Immature natural killer cell (primary cell): Measurements from ENCODE around the gene WHAMM. TPM values are rescaled to one million over a fixed set of nuclear protein-coding genes. Genes with fewer than 3 reads are reported as not detected.

ENCODE experiments used
- DNase-seq, 3 donors: peaks; one replicate each; pipeline ENCODE4 v3.0.0; 2022; ENCODE audit warnings: mixed read lengths in 1 of 3
- H3K27ac Mint-ChIP-seq, 6 donors: one replicate each; pipeline ENCODE4 v1.8.0; 2020; ENCODE audit warnings: mixed read lengths in 6 of 6, mild to moderate bottlenecking in 5 of 6, inconsistent platforms in 4 of 6, moderate library complexity in 3 of 6
- H3K27me3 Mint-ChIP-seq, 3 donors: one replicate each; pipeline ENCODE4 v1.8.0; 2020 to 2021; ENCODE audit warnings: low read depth in 3 of 3, mild to moderate bottlenecking in 3 of 3, mixed read lengths in 3 of 3, moderate library complexity in 3 of 3, inconsistent platforms in 1 of 3
- H3K36me3 Mint-ChIP-seq, 3 donors: one replicate each; pipeline ENCODE4 v1.8.0; 2020; ENCODE audit warnings: mixed read lengths in 3 of 3, inconsistent platforms in 2 of 3, mild to moderate bottlenecking in 2 of 3
- H3K4me1 Mint-ChIP-seq, 2 donors: one replicate each; pipeline ENCODE4 v1.8.0; 2020; ENCODE audit warnings: inconsistent platforms in 2 of 2, mild to moderate bottlenecking in 2 of 2, mixed read lengths in 2 of 2, moderate library complexity in 1 of 2
- H3K4me3 Mint-ChIP-seq, 5 donors: one replicate each; pipeline ENCODE4 v1.8.0; 2020; ENCODE audit warnings: mild to moderate bottlenecking in 5 of 5, mixed read lengths in 5 of 5, inconsistent platforms in 3 of 5, moderate library complexity in 3 of 5
- H3K9me3 Mint-ChIP-seq, 6 donors: one replicate each; pipeline ENCODE4 v1.8.0; 2020; ENCODE audit warnings: mild to moderate bottlenecking in 6 of 6, mixed read lengths in 6 of 6, inconsistent platforms in 4 of 6, moderate library complexity in 3 of 6
- polyA plus RNA-seq, 3 donors: library from polyadenylated mRNA; unstranded; fragments of 300-500 nt; fragmentation: Illumina TruSeq; gene quantifications; one replicate each; pipeline ENCODE4 v1.2.3, GENCODE V29; 2021

The WHAMM gene
- polyA plus RNA-seq, 3 donors from 2014 or later: 3.3 to 5.2 (median 4.1) TPM

DNA sequence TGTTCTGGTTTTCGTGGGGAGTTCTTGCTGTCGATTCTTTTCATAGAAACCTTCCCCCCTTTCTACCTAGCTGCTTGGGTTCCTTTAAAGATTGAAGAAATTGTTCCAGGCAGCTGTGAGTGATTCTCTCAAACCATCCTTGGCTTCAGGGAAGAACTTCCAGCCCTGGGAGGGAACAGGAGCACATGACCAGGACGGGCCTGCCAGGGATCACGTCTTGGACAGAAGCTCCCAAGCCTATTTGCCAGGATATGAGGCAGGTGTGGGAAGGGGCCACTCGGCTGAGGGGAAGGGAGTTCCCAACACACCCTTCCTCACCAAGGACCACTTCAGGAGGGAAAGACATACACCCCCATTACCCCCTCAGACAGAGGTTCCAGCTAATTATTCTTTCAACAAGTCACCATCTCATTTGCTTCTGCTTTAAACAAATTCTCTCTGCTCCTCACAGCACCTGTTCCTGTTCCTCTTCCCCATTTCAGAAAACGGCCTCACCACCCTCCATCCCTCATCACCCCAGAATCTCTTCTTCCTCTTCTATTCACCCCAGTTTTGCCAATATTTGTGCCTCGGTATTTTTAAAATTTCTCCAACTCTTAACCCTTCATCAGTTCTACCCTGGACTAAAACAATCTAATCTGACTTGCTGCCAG is 62.5 kb downstream of the WHAMM start:
- Mint-ChIP-seq H3K36me3 (peaks cover 6 to 9% (median 7%) of the 10 kb centered on the region in 3 donors), H3K9me3 (no peaks in the 10 kb centered on the region), H3K4me1 (no peaks in the 10 kb centered on the region), H3K27ac (no peak overlapping the region), H3K4me3 (no peak overlapping the region), H3K27me3 (peaks cover 0 to 2% (median under 1%) of the 10 kb centered on the region in 3 donors)
- DNase-seq: no peak

- Mint-ChIP-seq H3K4me1 (no peaks in the 10 kb centered on the region), H3K9me3 (no peaks in the 10 kb centered on the region), H3K36me3 (peaks cover 6 to 9% (median 7%) of the 10 kb centered on the region in 3 donors), H3K4me3 (no peak overlapping the region), H3K27ac (no peak overlapping the region), H3K27me3 (peaks cover 0 to 2% (median 2%) of the 10 kb centered on the region in 3 donors)
- no peak for DNase-seq
These were observed 63.7 kb downstream of the WHAMM start for GRCh38 chr15:82873000-82873680.

GRCh38 chr15:82874267-82874666 is 64.8 kb downstream of the WHAMM start:
- peaks cover 0 to 2% (median 0%) of the 10 kb centered on the region in 3 donors for H3K27me3 Mint-ChIP-seq
- no peak overlapping the region for H3K27ac Mint-ChIP-seq
- no peaks in the 10 kb centered on the region for H3K4me1 Mint-ChIP-seq
- DNase-seq: no peak
- no peak overlapping the region for H3K4me3 Mint-ChIP-seq
- peaks cover 6 to 9% (median 7%) of the 10 kb centered on the region in 3 donors for H3K36me3 Mint-ChIP-seq
- H3K9me3 Mint-ChIP-seq: no peaks in the 10 kb centered on the region

GRCh38 chr15:82874961-82875360 is 65.5 kb downstream of the WHAMM start:
- Mint-ChIP-seq H3K27ac (no peak overlapping the region), H3K36me3 (peaks cover 6 to 9% (median 7%) of the 10 kb centered on the region in 3 donors), H3K9me3 (no peaks in the 10 kb centered on the region), H3K27me3 (peaks cover 0 to 2% (median 0%) of the 10 kb centered on the region in 3 donors), H3K4me3 (no peak overlapping the region), H3K4me1 (no peaks in the 10 kb centered on the region)
- DNase-seq: no peak

DNA sequence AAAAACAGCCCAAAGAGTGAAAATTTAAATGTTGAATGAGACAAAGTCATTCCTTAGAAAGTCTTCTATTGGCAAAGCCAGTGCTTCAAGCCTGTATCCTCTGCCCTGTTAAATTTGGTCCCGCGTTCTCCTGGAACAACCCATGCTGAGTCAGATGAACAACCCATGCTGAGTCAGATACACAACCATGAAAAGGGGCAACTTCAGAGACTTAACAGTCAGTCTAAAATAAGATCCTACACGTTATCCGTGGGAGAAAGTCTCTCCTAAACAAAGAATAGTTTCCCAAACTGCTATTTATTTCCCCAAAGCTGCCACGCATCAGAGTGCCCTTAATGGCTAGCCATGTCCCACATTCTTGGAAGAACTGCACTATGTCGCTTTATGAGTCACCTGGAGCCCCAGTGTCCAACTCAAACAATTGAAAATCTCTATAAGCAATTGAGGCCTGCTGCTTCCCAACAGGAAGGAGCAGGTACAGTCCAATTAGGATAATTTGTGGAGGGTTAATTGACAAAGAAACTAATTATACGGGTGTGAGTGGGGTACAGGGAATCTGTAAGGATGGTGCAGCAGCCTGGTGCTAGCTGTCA is 66.1 kb downstream of the WHAMM start:
- peaks cover 0 to 2% (median 0%) of the 10 kb centered on the region in 3 donors for H3K27me3 Mint-ChIP-seq
- peaks cover 6 to 12% (median 7%) of the 10 kb centered on the region in 3 donors for H3K36me3 Mint-ChIP-seq
- no peak overlapping the region for H3K27ac Mint-ChIP-seq
- DNase-seq: no peak
- H3K4me3 Mint-ChIP-seq: no peak overlapping the region
- no peaks in the 10 kb centered on the region for H3K4me1 Mint-ChIP-seq
- H3K9me3 Mint-ChIP-seq: no peaks in the 10 kb centered on the region

GRCh38 chr15:82877825-82878224 is 68.4 kb downstream of the WHAMM start:
- DNase-seq: no peak
- Mint-ChIP-seq H3K27me3 (peaks cover 0 to 2% (median 0%) of the 10 kb centered on the region in 3 donors), H3K4me1 (no peaks in the 10 kb centered on the region), H3K36me3 (peaks cover 6 to 8% (median 7%) of the 10 kb centered on the region in 3 donors), H3K27ac (no peak overlapping the region), H3K4me3 (no peak overlapping the region), H3K9me3 (no peaks in the 10 kb centered on the region)

DNA sequence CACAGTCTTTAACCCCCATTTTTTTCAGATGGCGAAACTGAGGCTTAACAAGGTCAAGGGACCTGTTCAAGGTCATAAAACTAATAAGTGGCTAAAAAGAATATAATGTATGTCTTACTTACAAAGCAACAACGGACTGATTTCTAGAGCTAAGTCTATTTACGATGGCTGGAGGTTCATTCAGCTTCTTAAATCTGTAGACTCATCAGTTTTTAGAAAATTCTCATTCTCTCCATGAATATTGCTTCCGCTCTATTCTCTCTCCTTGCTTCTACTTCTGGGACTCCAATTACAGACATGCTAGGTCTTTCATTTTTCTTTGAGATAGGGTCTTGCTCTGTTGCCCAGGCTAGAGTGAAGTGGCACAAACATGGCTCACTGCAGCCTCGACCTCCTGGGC is 68.9 kb downstream of the WHAMM start:
- Mint-ChIP-seq H3K27me3 (peaks cover 0 to 2% (median 0%) of the 10 kb centered on the region in 3 donors), H3K27ac (no peak overlapping the region), H3K4me1 (no peaks in the 10 kb centered on the region), H3K9me3 (no peaks in the 10 kb centered on the region), H3K36me3 (peaks cover 2 to 8% (median 3%) of the 10 kb centered on the region in 3 donors), H3K4me3 (no peak overlapping the region)
- no peak for DNase-seq

DNA sequence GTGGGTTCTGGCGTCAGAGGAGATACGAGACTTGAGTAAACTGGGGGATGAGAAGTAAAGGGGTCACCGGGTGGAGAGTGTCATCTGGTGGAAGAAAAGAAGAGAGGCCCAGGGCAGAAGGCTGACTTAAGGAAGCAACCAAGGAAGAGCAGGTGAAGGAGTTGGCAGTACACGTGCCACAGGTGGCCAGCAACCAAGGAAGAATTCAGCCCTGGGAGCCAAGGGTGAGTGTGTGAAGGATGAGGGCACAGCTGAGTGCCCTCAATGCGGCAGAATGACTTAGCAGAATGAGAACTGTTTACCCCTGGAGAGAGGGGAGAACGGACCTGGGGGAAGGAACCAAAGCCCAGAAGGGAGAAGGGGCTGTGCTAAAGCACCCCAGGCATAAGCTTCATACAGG is 71.3 kb downstream of the WHAMM start:
- no peaks in the 10 kb centered on the region for H3K9me3 Mint-ChIP-seq
- no peak overlapping the region for H3K4me3 Mint-ChIP-seq
- H3K4me1 Mint-ChIP-seq: no peaks in the 10 kb centered on the region
- peaks cover 0 to 3% (median 0%) of the 10 kb centered on the region in 3 donors for H3K36me3 Mint-ChIP-seq
- peaks cover 0 to 2% (median 0%) of the 10 kb centered on the region in 3 donors for H3K27me3 Mint-ChIP-seq
- no peak for DNase-seq
- no peak overlapping the region for H3K27ac Mint-ChIP-seq

- Mint-ChIP-seq H3K27ac (no peak overlapping the region), H3K27me3 (peaks cover 0 to 2% (median 0%) of the 10 kb centered on the region in 3 donors), H3K4me1 (no peaks in the 10 kb centered on the region), H3K4me3 (no peak overlapping the region), H3K9me3 (no peaks in the 10 kb centered on the region), H3K36me3 (peaks cover 0 to 3% (median 0%) of the 10 kb centered on the region in 3 donors)
- DNase-seq: no peak
These were observed 72.3 kb downstream of the WHAMM start for GRCh38 chr15:82881747-82882146.

DNA sequence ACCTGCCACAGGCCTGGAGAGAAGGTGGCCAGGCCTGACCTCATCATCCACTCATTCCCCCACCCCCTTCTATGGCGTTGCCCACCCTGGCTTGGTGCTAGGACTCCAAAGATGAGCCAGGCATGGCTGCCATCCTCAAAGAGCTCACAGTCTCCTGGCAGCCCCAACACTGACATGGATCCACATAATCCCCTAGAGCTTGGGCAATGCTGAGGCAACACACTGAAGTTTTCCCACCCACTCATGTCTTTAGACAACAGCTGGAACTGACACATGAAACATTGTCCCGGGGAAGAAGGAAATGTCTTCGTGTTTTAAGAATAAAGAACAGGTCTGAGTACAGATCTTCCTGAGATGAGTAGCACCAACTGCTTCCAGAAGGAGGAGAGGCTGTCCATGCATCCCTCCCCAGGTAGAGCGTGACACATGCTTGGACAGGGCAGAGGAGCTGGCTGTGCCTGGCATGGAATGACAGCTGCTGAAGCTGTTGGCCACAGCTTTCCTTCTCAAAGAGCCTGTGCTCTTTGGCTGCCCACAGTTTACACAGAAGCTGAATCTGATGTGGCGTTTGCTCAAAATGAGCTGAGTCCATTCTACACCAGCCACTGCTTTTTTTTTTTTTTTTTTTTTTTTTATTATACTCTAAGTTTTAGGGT is 73.0 kb downstream of the WHAMM start:
- DNase-seq: no peak
- Mint-ChIP-seq H3K27me3 (no peaks in the 10 kb centered on the region), H3K4me3 (no peak overlapping the region), H3K4me1 (no peaks in the 10 kb centered on the region), H3K9me3 (no peaks in the 10 kb centered on the region), H3K27ac (no peak overlapping the region), H3K36me3 (peaks cover 0 to 3% (median 0%) of the 10 kb centered on the region in 3 donors)

Other genes starting within 250 kb of the WHAMM start
- not detected for gene CPEB1, start 162.3 kb upstream of the WHAMM start, polyA plus RNA-seq
- not detected for gene AP3B2, start 99.8 kb upstream of the WHAMM start, polyA plus RNA-seq
- gene FSD2, start 3.6 kb upstream of the WHAMM start, polyA plus RNA-seq: not detected
- gene HOMER2, start 143.1 kb downstream of the WHAMM start, polyA plus RNA-seq: 1 to 10 TPM in 2 of 3 donors, not detected in 1; 3.4 to 3.5 TPM
- gene RAMAC, start 176.6 kb downstream of the WHAMM start, polyA plus RNA-seq: 10 to 100 TPM; 37.8 to 75.7 (median 52.6) TPM
- 10 to 100 TPM; 48.1 to 56.5 (median 48.7) TPM for gene C15orf40, start 202.0 kb downstream of the WHAMM start, polyA plus RNA-seq